Measurements from ENCODE around the gene COL12A1. TPM values are rescaled to one million over a fixed set of nuclear protein-coding genes. Genes with fewer than 3 reads are reported as not detected.
A peak's percentile ranks its signal among the peaks of the same experiment; 100 is the strongest.

Gene COL12A1
- total RNA-seq, 2 donors from 2014 or later: 0.13 to 0.64 TPM

DNA sequence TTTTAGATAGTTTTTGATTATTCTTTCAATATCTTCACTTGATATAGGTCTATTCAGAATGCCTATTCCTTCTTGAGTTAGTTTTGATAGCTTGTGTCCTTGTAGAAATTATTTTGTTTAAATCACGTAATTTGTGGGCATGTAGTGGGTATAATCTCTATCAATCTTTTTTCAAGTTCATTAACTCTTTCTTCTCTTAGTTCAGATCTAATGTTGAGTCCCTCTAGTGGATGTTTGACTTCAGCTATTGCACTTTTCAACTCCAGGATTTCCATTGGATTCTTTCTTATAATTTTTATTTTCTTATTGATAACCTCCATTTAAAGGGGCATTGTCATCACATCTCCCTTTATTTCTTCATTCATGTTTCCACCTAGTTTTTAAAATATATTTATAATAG, 135.6 kb downstream of the COL12A1 start:
- H3K27ac ChIP-seq (ENCODE audit: low read depth, low read length): no peak overlapping the region
- WGBS, 2 experiments (ENCODE audit: insufficient coverage in 1 of 2, insufficient read length in 1 of 2): no CpG with 5 or more reads among the region's 1 CpG
- H3K4me3 ChIP-seq (ENCODE audit: low read length): no peak overlapping the region
- H3K27me3 Mint-ChIP-seq (ENCODE audit: insufficient read depth): no peaks in the 10 kb centered on the region
- DNase-seq: no peak
- no peak overlapping the region for H3K27ac Mint-ChIP-seq
- H3K4me3 Mint-ChIP-seq: no peak overlapping the region
- peaks cover 11% of the 10 kb centered on the region for H3K4me1 Mint-ChIP-seq
- no peaks in the 10 kb centered on the region for H3K9me3 ChIP-seq (ENCODE audit: control insufficient read depth, low read length)
- peak; percentile 46 for TF ChIP-seq CTCF (conservative IDR thresholded peaks at IDR 0.05)
- no peaks in the 10 kb centered on the region for H3K36me3 ChIP-seq (ENCODE audit: control insufficient read depth, insufficient read depth, low read length)
- H3K36me3 Mint-ChIP-seq (ENCODE audit: low read depth): no peaks in the 10 kb centered on the region
- H3K9ac ChIP-seq (ENCODE audit: extremely low read depth, low read length, poor library complexity, severe bottlenecking): no peak overlapping the region
- H3K9me3 Mint-ChIP-seq: peaks cover 4% of the 10 kb centered on the region
- H3K27me3 ChIP-seq (ENCODE audit: control insufficient read depth, insufficient read depth, low read length, poor library complexity, severe bottlenecking): no peaks in the 10 kb centered on the region
- H3K4me1 ChIP-seq (ENCODE audit: control insufficient read depth, insufficient read depth, low read length): peaks cover 2% of the 10 kb centered on the region

DNA sequence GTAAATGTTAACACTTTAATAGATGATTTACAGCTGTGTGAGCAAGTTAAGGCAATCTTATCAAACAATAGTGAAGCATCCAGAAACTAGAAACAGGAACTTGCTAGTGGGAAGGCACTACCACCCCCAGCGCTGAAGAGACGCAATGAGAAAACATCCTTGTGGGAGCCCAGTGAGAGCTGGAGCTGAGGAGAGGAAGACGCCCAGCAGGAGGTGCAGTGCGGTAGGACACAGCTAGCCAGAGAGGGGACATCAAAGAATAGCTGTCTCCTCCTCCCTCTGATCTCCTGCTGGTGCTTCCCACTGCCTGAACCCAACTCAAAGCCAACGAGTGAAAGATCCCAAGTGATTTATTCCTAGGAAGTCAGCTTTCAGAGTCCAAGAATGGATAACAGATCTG, 140.3 kb downstream of the COL12A1 start:
- peaks cover 13% of the 10 kb centered on the region for H3K4me1 Mint-ChIP-seq
- no peak overlapping the region for H3K4me3 Mint-ChIP-seq
- H3K36me3 Mint-ChIP-seq (ENCODE audit: low read depth): no peaks in the 10 kb centered on the region
- Histone ChIP-seq H3K36me3 (ENCODE audit: control insufficient read depth, insufficient read depth, low read length) (no peaks in the 10 kb centered on the region), H3K4me1 (ENCODE audit: control insufficient read depth, insufficient read depth, low read length) (peaks cover 3% of the 10 kb centered on the region), H3K27me3 (ENCODE audit: control insufficient read depth, insufficient read depth, low read length, poor library complexity, severe bottlenecking) (no peaks in the 10 kb centered on the region), H3K4me3 (ENCODE audit: low read length) (peak overlapping the region; percentile 11), H3K9me3 (ENCODE audit: control insufficient read depth, low read length) (no peaks in the 10 kb centered on the region), H3K27ac (ENCODE audit: low read depth, low read length) (no peak overlapping the region), H3K9ac (ENCODE audit: extremely low read depth, low read length, poor library complexity, severe bottlenecking) (no peak overlapping the region)
- no peaks in the 10 kb centered on the region for H3K27me3 Mint-ChIP-seq (ENCODE audit: insufficient read depth)
- WGBS, 2 experiments (ENCODE audit: insufficient coverage in 1 of 2, insufficient read length in 1 of 2): 15 to 30% methylated on average over 3 to 5 of the region's 5 CpGs
- TF ChIP-seq CTCF (conservative IDR thresholded peaks at IDR 0.05): peak; percentile 45
- peak overlapping the region; percentile 50 for H3K27ac Mint-ChIP-seq
- peak; percentile 90 for DNase-seq
- H3K9me3 Mint-ChIP-seq: peaks cover 4% of the 10 kb centered on the region

- no peak overlapping the region for H3K4me3 Mint-ChIP-seq
- H3K9ac ChIP-seq (ENCODE audit: extremely low read depth, low read length, poor library complexity, severe bottlenecking): no peak overlapping the region
- no peak overlapping the region for H3K4me3 ChIP-seq (ENCODE audit: low read length)
- no peaks in the 10 kb centered on the region for H3K36me3 Mint-ChIP-seq (ENCODE audit: low read depth)
- H3K27ac ChIP-seq (ENCODE audit: low read depth, low read length): no peak overlapping the region
- no peak for TF ChIP-seq CTCF (conservative IDR thresholded peaks at IDR 0.05)
- H3K9me3 ChIP-seq (ENCODE audit: control insufficient read depth, low read length): no peaks in the 10 kb centered on the region
- peaks cover 1% of the 10 kb centered on the region for H3K9me3 Mint-ChIP-seq
- H3K4me1 ChIP-seq (ENCODE audit: control insufficient read depth, insufficient read depth, low read length): no peaks in the 10 kb centered on the region
- no peak for DNase-seq
- no peaks in the 10 kb centered on the region for H3K27me3 ChIP-seq (ENCODE audit: control insufficient read depth, insufficient read depth, low read length, poor library complexity, severe bottlenecking)
- H3K4me1 Mint-ChIP-seq: no peaks in the 10 kb centered on the region
- no peaks in the 10 kb centered on the region for H3K27me3 Mint-ChIP-seq (ENCODE audit: insufficient read depth)
- WGBS, 2 experiments (ENCODE audit: insufficient coverage in 1 of 2, insufficient read length in 1 of 2): 100% methylated on average over 3 of the region's 3 CpGs; no CpG with 5 or more reads in 1 of the 2 experiments
- H3K27ac Mint-ChIP-seq: no peak overlapping the region
- no peaks in the 10 kb centered on the region for H3K36me3 ChIP-seq (ENCODE audit: control insufficient read depth, insufficient read depth, low read length)
These were observed 153.4 kb downstream of the COL12A1 start for GRCh38 chr6:75052491-75052890.
